Vagina (tissue), 2 donors: ENCODE data around the gene VRK1. TPM values are rescaled to one million over a fixed set of nuclear protein-coding genes. Genes with fewer than 3 reads are reported as not detected.

ENCODE experiments used
- DNase-seq, 2 donors: peaks; one replicate each; pipeline ENCODE4 v3.0.0-alpha.2; 2017; ENCODE audit errors: extremely low spot score in 2 of 2
- H3K27ac ChIP-seq: fragments of 200-600 bp; sonication (generic); one replicate; pipeline ENCODE4 v1.5.1; 2019
- H3K27me3 ChIP-seq: fragments of 200-600 bp; sonication (generic); one replicate; pipeline ENCODE4 v1.5.1; 2019
- H3K36me3 ChIP-seq, 2 donors: fragments of 200-600 bp; sonication (generic); one replicate each; pipeline ENCODE4 v1.5.1; 2017 to 2019
- H3K4me1 ChIP-seq: fragments of 200-600 bp; sonication (generic); one replicate; pipeline ENCODE4 v1.5.1; 2019
- H3K4me3 ChIP-seq, 2 donors: fragments of 200-600 bp; sonication (generic); 1 replicate in 1 of 2; 2 replicates in 1 of 2; pipeline ENCODE4 v1.5.1; 2016 to 2019
- H3K9me3 ChIP-seq: fragments of 200-600 bp; sonication (generic); one replicate; pipeline ENCODE4 v1.5.1; 2019
- CTCF ChIP-seq, 3 experiments: fragments of 450-650 bp in 2 of 3; fragments of 200-600 bp in 1 of 3; sonication (generic) in 1 of 3; IDR thresholded peaks; one replicate each; pipeline ENCODE4 v1.5.1; 2017 to 2019; ENCODE audit warnings: antibody characterized with exemption in 3 of 3, mild to moderate bottlenecking in 2 of 3, moderate library complexity in 2 of 3
- POLR2A ChIP-seq, 2 donors: fragments of 450-650 bp; IDR thresholded peaks; one replicate each; pipeline ENCODE4 v1.6.1; 2017; ENCODE audit warnings: antibody characterized with exemption in 2 of 2, mild to moderate bottlenecking in 2 of 2, moderate library complexity in 2 of 2
- POLR2AphosphoS5 ChIP-seq, 2 donors: sonication (generic); formaldehyde crosslinking; IDR thresholded peaks; one replicate each; pipeline ENCODE4 v1.9.0; 2017; ENCODE audit warnings: antibody characterized with exemption in 2 of 2, mild to moderate bottlenecking in 2 of 2, low read depth in 1 of 2; ENCODE audit not compliant: insufficient read depth in 1 of 2
- intact Hi-C: fragments of 100-400 bp; cut with DNase I; formaldehyde crosslinking; loops from one replicate; pipeline ENCODE4 v1.15.1; 2023
- total RNA-seq: library from RNA; depleted of rRNA; stranded (reverse); fragments of >200 nt; gene quantifications from one replicate; pipeline ENCODE4 v1.2.3, GENCODE V29; 2016

VRK1 gene
- total RNA-seq, 1 donor from 2014 or later = 10.1 TPM

GRCh38 chr14:96906434-96906833, 109.3 kb downstream of the VRK1 start:
- TF ChIP-seq POLR2A (IDR thresholded peaks at IDR 0.05) (no peak), POLR2AphosphoS5 (IDR thresholded peaks at IDR 0.05; ENCODE audit: insufficient read depth in 1 of 2, low read depth in 1 of 2) (no peak), CTCF (IDR thresholded peaks at IDR 0.05) (no peak)
- intact Hi-C loops = no loop called here
- Histone ChIP-seq H3K36me3 (no peaks in the 10 kb centered on the region), H3K9me3 (peaks cover 8% of the 10 kb centered on the region), H3K27me3 (no peaks in the 10 kb centered on the region), H3K4me1 (no peaks in the 10 kb centered on the region), H3K4me3 (no peak overlapping the region), H3K27ac (no peak overlapping the region)
- DNase-seq = no peak

- TF ChIP-seq POLR2AphosphoS5 (IDR thresholded peaks at IDR 0.05; ENCODE audit: insufficient read depth in 1 of 2, low read depth in 1 of 2) (no peak), CTCF (IDR thresholded peaks at IDR 0.05) (no peak), POLR2A (IDR thresholded peaks at IDR 0.05) (no peak)
- intact Hi-C loops = no loop called here
- Histone ChIP-seq H3K4me1 (no peaks in the 10 kb centered on the region), H3K9me3 (peaks cover 8% of the 10 kb centered on the region), H3K4me3 (no peak overlapping the region), H3K27me3 (no peaks in the 10 kb centered on the region), H3K36me3 (no peaks in the 10 kb centered on the region), H3K27ac (no peak overlapping the region)
- DNase-seq = no peak
Measured at GRCh38 chr14:96909841-96910364, 112.7 kb downstream of the VRK1 start.

- Histone ChIP-seq H3K27ac (no peak overlapping the region), H3K9me3 (peaks cover 8% of the 10 kb centered on the region), H3K36me3 (no peaks in the 10 kb centered on the region), H3K27me3 (no peaks in the 10 kb centered on the region), H3K4me3 (no peak overlapping the region), H3K4me1 (no peaks in the 10 kb centered on the region)
- intact Hi-C loops = no loop called here
- no peak for DNase-seq
- TF ChIP-seq POLR2A (IDR thresholded peaks at IDR 0.05) (no peak), CTCF (IDR thresholded peaks at IDR 0.05) (no peak), POLR2AphosphoS5 (IDR thresholded peaks at IDR 0.05; ENCODE audit: insufficient read depth in 1 of 2, low read depth in 1 of 2) (no peak)
Measured at GRCh38 chr14:96911499-96912149, 114.4 kb downstream of the VRK1 start.

- H3K36me3 ChIP-seq = no peaks in the 10 kb centered on the region
- DNase-seq = no peak
- no peaks in the 10 kb centered on the region for H3K4me1 ChIP-seq
- peaks cover 7% of the 10 kb centered on the region for H3K9me3 ChIP-seq
- intact Hi-C loops = no loop called here
- H3K4me3 ChIP-seq = no peak overlapping the region
- no peak overlapping the region for H3K27ac ChIP-seq
- TF ChIP-seq POLR2A (IDR thresholded peaks at IDR 0.05) (no peak), CTCF (IDR thresholded peaks at IDR 0.05) (no peak)
- H3K27me3 ChIP-seq = no peaks in the 10 kb centered on the region
Measured at GRCh38 chr14:96914571-96915128, 117.5 kb downstream of the VRK1 start.

GRCh38 chr14:96915478-96915877, 118.3 kb downstream of the VRK1 start:
- Histone ChIP-seq H3K27ac (no peak overlapping the region), H3K9me3 (no peaks in the 10 kb centered on the region), H3K4me3 (no peak overlapping the region), H3K36me3 (no peaks in the 10 kb centered on the region), H3K27me3 (no peaks in the 10 kb centered on the region), H3K4me1 (no peaks in the 10 kb centered on the region)
- TF ChIP-seq POLR2A (IDR thresholded peaks at IDR 0.05) = no peak
- no peak for DNase-seq
- intact Hi-C loops = no loop called here
